Ectodermal cell (in vitro differentiated cells): ENCODE measurements around the gene SLC6A6.
A peak's percentile ranks its signal among the peaks of the same experiment; 100 is the strongest.

Source experiments
- H3K27ac ChIP-seq: 2 replicates; pipeline ENCODE4 v1.7.0; 2013; ENCODE audit warnings: mild to moderate bottlenecking, low read depth, low read length; ENCODE audit not compliant: insufficient read depth, poor library complexity, severe bottlenecking
- H3K27me3 ChIP-seq: 2 replicates; pipeline ENCODE4 v1.7.0; 2013; ENCODE audit warnings: mild to moderate bottlenecking, low read length; ENCODE audit not compliant: insufficient read depth, control insufficient read depth, poor library complexity, severe bottlenecking
- H3K36me3 ChIP-seq: one replicate; pipeline ENCODE4 v1.7.0; 2013; ENCODE audit warnings: low read length; ENCODE audit not compliant: control insufficient read depth, insufficient read depth
- H3K4me1 ChIP-seq: one replicate; pipeline ENCODE4 v1.7.0; 2013; ENCODE audit warnings: low read length; ENCODE audit not compliant: control insufficient read depth, insufficient read depth
- H3K4me3 ChIP-seq: 2 replicates; pipeline ENCODE4 v1.7.0; 2013; ENCODE audit warnings: low read depth, low read length, control low read depth; ENCODE audit not compliant: insufficient read depth
- H3K9me3 ChIP-seq: 2 replicates; pipeline ENCODE4 v1.7.0; 2013; ENCODE audit warnings: mild to moderate bottlenecking, low read length, moderate library complexity; ENCODE audit not compliant: control insufficient read depth
- WGBS, 2 experiments: methylation state at CpG; one replicate each; pipeline ENCODE4 v1.1.7; 2013; ENCODE audit warnings: missing lambda C conversion rate in 2 of 2; 5-methylcytosine and 5-hydroxymethylcytosine counted together

The SLC6A6 gene

GRCh38 chr3:14397046-14397445 lies 5.4 kb upstream of the SLC6A6 start:
- WGBS, 2 experiments: 88 to 92% methylated on average over 3 to 4 of the region's 4 CpGs
- Histone ChIP-seq H3K27me3 (peaks cover 3% of the 10 kb centered on the region), H3K27ac (no peak overlapping the region), H3K36me3 (no peaks in the 10 kb centered on the region), H3K4me1 (peaks cover 5% of the 10 kb centered on the region), H3K4me3 (no peak overlapping the region), H3K9me3 (no peaks in the 10 kb centered on the region)

GRCh38 chr3:14397531-14397930 lies 4.9 kb upstream of the SLC6A6 start:
- peaks cover 5% of the 10 kb centered on the region for H3K4me1 ChIP-seq

DNA sequence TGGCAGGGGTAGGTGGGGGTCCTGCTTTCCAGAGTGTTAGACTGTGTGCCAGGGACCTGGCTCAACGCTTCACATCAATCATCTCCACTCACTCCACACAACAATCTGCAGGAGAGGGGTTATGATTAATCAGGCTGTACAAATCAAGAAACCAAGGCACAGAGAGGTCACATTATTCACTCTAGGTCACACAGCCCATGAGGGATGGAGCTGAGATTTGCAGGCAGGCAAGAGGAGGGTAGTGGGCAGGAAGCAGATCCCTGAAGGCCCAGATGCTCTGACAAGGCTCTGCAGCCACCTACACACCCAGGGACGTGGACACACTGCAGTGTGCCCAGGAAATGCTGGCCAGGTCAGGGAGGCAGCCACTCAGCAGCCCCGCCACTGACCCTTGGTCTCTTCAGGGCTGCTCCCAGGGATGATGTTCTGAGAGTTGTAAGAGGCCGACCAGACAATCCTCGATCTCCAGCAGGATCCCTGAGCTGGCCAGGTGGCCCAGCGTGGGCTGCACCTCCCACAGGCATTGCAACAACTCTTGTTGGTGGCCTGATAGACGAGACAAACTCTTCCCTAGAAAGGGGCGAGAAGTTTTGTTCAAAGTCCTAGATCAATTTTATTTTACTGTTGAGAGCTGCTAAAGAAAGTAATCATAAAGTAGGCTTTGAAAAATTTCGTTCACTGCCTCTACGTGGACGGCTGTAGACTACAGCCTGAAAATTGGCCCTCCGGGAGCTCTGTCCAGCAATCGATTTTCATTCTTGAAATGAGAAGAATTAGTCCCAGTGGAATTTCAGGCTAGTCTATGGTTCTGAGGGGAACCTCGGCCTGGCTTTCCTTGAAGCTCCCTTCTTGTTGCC lies 4.2 kb upstream of the SLC6A6 start:
- H3K9me3 ChIP-seq: no peaks in the 10 kb centered on the region
- no peak overlapping the region for H3K4me3 ChIP-seq
- H3K27me3 ChIP-seq: peaks cover 3% of the 10 kb centered on the region
- no peak overlapping the region for H3K27ac ChIP-seq
- 83 to 84% methylated on average over 14 of the region's 14 CpGs for WGBS, 2 experiments
- peaks cover 5% of the 10 kb centered on the region for H3K4me1 ChIP-seq
- no peaks in the 10 kb centered on the region for H3K36me3 ChIP-seq

More at GRCh38 chr3:14397531-14397930, 4.9 kb upstream of the SLC6A6 start:
- Histone ChIP-seq H3K9me3 (no peaks in the 10 kb centered on the region), H3K4me3 (no peak overlapping the region), H3K27me3 (peaks cover 3% of the 10 kb centered on the region), H3K36me3 (no peaks in the 10 kb centered on the region), H3K27ac (no peak overlapping the region)
- 90 to 94% methylated on average over 3 of the region's 3 CpGs for WGBS, 2 experiments

DNA sequence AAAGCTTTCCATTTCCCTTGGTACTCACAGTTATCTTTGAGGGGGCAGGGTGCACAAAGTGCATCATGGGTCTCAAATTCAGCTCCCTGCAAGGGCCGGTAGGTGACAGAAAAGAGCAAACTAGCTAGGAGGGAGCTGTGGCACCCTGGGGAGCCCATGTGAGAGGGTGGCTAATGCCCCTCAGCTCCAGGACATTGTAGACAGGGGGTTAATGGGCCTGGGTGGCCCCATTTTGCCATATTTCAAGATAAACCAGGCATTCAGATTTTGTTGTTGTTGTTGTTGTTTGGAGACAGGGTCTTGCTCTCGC lies 3.7 kb upstream of the SLC6A6 start:
- no peaks in the 10 kb centered on the region for H3K36me3 ChIP-seq
- no peaks in the 10 kb centered on the region for H3K9me3 ChIP-seq
- no peak overlapping the region for H3K27ac ChIP-seq
- no peak overlapping the region for H3K4me3 ChIP-seq
- H3K4me1 ChIP-seq: peaks cover 4% of the 10 kb centered on the region
- H3K27me3 ChIP-seq: peaks cover 3% of the 10 kb centered on the region
- WGBS, 2 experiments: 75 to 85% methylated on average over 2 of the region's 2 CpGs

DNA sequence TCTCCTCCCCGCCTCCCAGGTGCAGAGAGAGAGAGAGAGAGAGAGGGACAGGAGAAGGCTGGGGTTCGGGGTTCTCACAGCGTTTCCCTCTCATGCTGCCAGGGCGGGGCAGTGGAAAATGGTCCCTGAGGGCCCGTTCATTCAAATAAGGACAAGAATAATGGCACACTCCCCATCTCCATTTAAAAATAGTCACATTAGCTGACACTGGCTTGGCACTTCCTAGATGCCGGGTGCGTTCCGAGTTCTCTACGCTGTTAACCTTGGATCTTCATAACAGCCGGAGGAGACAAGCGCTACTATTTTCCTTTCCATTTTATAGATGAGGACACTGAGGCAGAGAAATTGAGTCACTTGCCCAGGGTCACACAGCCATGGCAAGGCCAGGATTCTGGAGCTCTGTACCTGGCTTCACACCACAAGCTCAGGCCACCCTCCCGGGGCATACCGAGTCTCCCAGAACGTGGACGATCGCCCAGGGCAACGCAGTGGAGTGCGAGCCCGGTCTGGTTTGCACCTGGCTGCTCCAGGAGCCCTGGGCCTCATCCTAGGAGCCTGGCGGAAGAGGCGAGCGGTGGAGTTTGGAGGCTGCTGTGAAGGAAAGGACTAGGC lies 608 bp upstream of the SLC6A6 start:
- 50 to 51% methylated on average over 22 of the region's 22 CpGs for WGBS, 2 experiments
- Histone ChIP-seq H3K27me3 (peaks cover 3% of the 10 kb centered on the region), H3K27ac (no peak overlapping the region), H3K36me3 (no peaks in the 10 kb centered on the region), H3K4me1 (peaks cover 12% of the 10 kb centered on the region), H3K9me3 (no peaks in the 10 kb centered on the region), H3K4me3 (peak overlapping the region; percentile 89)

DNA sequence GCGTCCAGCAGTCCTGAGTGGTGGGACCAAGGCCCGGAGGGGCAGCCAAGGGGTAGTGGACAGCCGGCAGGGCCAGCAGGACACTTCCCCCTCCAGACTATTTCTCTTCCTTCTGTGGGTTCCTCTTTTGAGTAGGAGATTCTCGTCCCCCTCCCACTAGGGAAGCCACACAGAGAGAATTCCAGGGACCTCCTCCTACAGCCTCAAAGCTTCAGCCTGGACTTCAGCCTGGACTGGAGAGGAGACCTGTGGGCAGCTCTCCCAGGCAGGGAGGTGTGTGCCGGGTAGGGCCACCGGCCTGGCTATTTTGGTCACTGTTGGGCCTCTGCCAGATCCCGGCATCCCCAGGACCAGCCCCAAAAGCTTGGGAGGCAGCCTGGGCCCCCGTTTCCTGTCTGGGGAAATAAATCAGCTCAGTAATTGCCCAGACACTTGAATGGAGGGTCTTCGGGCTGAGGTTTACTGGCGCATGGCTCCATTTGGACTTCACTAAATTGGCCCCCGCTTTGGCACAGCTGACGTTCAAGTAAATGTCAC lies 1.3 kb downstream of the SLC6A6 start:
- peaks cover 12% of the 10 kb centered on the region for H3K4me1 ChIP-seq
- no peaks in the 10 kb centered on the region for H3K36me3 ChIP-seq
- no peak overlapping the region for H3K27ac ChIP-seq
- H3K27me3 ChIP-seq: peaks cover 3% of the 10 kb centered on the region
- 28 to 31% methylated on average over 12 of the region's 12 CpGs for WGBS, 2 experiments
- peak overlapping the region; percentile 89 for H3K4me3 ChIP-seq
- no peaks in the 10 kb centered on the region for H3K9me3 ChIP-seq

DNA sequence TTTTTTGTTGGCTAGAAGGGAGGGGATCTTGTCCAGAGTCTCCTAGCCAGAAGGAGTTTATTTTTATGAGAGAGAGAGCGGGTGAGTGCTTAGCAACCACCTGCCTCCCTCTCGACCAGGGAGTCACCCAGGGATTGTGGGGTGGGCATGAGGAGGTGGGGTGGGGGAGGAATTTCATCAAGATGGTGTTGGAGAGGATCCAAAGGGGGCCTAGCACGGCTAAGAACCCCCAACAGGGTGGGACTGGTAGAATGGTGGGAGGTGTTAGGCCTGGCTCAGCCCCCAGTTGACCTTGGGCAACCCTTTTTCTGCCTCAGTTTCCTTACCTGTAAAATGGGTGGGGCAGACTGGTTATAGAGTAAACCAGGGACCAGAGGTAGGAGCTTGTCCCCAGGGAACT lies 1.8 kb downstream of the SLC6A6 start:
- H3K27ac ChIP-seq: no peak overlapping the region
- peaks cover 3% of the 10 kb centered on the region for H3K27me3 ChIP-seq
- WGBS, 2 experiments: 56 to 66% methylated on average over 3 of the region's 3 CpGs
- no peaks in the 10 kb centered on the region for H3K9me3 ChIP-seq
- H3K4me1 ChIP-seq: peaks cover 12% of the 10 kb centered on the region
- no peaks in the 10 kb centered on the region for H3K36me3 ChIP-seq
- H3K4me3 ChIP-seq: peak overlapping the region; percentile 89

DNA sequence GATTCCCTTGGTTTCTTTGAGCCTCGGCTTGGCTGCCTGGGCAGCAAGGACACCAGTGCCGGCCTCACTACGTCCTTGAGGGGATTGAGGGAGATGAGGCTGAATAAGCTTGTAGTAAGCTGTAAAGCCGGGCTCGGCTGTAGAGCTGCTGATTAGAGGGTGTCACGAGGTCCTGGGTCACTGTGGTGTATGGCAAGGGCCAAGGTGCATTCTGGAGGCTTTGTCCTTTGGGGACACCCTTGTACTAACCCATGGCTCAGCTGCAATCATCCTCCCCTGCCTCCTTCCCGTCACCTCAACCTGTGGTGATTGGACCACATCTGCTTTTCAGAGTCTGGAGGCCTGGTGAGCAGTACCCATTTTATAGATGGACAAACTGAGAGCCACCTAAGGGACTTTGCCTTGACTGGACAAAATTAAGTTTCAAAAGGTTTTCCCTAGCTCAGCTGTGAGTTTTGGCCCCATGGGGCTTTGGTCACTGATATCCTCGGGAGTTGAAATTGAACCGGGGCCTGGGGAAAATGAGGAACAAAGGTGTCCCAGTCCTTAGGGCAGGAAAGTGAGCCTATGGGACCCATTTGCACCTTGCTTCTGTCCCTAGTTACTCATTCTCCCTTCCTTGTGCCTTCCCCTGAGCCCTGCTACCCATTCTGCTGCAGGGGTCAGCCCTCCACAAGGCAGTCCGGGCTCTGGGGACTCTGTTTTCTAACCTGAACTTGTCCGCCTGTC lies 2.4 kb downstream of the SLC6A6 start:
- no peak overlapping the region for H3K27ac ChIP-seq
- peaks cover 3% of the 10 kb centered on the region for H3K27me3 ChIP-seq
- peaks cover 12% of the 10 kb centered on the region for H3K4me1 ChIP-seq
- no peaks in the 10 kb centered on the region for H3K36me3 ChIP-seq
- H3K9me3 ChIP-seq: no peaks in the 10 kb centered on the region
- WGBS, 2 experiments: 90 to 95% methylated on average over 11 of the region's 11 CpGs
- no peak overlapping the region for H3K4me3 ChIP-seq

- H3K36me3 ChIP-seq: no peaks in the 10 kb centered on the region
- peaks cover 3% of the 10 kb centered on the region for H3K27me3 ChIP-seq
- 92% methylated on average over 10 of the region's 10 CpGs for WGBS, 2 experiments
- H3K4me1 ChIP-seq: peaks cover 12% of the 10 kb centered on the region
- no peak overlapping the region for H3K27ac ChIP-seq
- H3K4me3 ChIP-seq: no peak overlapping the region
- no peaks in the 10 kb centered on the region for H3K9me3 ChIP-seq
Measured at GRCh38 chr3:14405360-14406238, 3.2 kb downstream of the SLC6A6 start.
